NCI-H226 (cell line): ENCODE measurements around the gene ZNF236.

Experiments used
- DNase-seq: peaks from one replicate; pipeline ENCODE4 v3.0.0-alpha.2; 2015

The ZNF236 gene

GRCh38 chr18:76821875-76822505 is 367 bp upstream of the ZNF236 start:
- DNase-seq: no peak

- DNase-seq: no peak
Measured at GRCh38 chr18:76823161-76823538, 793 bp downstream of the ZNF236 start.

- no peak for DNase-seq
Measured at GRCh38 chr18:76823587-76824011, 1.2 kb downstream of the ZNF236 start.

DNA sequence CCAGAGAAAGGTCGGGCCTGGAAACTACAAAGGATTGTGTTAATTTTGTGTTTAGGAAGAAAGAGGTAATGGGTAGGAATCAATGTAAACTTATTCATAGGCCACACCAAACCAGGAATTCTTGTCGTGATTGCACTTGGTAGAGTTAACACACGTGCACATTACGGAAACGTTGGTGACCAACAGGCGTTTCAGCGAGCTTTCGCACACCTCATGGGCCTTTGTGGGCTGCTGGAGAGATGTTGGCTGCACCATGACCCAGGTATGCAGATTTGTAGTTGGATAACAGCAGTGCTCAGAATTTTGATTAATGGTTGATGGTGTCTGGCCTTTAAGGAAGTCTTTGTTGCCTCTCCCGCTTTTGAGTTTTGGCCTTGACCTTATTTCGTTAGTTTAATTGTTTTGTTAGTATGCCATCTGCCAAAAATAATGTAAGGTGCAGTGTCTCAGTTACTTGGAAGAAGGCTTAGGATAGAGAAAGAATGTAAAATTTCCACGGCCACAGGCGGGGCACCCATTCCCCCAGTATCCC is 1.9 kb downstream of the ZNF236 start:
- DNase-seq: no peak

- DNase-seq: no peak
Measured at GRCh38 chr18:76824754-76825153, 2.4 kb downstream of the ZNF236 start.

DNA sequence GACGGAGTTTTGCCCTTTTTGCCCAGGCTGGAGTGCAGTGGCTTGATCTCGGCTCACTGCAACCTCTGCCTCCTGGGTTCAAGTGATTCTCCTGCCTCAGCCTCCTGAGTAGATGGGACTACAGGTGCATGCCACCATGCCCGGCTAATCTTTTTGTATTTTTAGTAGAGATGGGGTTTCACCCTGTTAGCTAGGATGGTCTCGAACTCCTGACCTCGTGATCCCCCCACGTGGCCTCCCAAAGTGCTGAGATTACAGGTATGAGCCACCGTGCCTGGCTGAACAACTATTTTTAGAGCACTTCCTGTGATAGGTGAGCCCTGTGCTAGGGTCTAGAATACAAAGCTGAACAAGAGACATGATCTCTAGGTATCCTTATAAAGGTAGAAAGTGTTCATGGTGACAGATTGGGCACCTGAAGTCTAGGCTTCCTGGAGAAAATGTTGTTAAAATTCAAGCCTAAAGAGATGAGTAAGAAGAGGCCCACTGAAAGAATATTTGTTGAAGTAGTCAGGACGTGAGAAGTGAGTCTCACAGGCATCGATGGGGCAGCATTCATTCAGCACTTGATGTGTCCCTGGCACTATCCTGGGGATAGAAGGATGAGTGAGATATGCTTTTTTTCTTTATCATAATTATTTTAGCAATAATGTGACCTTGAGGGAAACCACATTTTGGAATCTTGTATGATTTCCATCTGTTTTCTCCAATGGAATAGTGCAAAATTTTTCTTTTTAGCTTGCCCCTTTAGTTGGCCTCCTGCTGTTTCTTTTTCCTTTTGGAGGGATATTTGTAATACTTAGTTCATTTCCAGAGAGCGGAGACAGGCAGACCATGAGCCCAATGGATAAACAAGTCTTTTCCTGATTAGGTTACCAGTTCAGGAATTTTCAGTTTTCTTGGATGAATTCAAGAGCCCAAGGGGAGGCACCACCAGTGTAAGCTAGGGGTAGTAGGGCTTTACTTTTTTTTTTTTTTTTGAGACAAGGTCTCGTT is 5.1 kb downstream of the ZNF236 start:
- DNase-seq: no peak

- DNase-seq: no peak
Measured at GRCh38 chr18:76834379-76834778, 12.0 kb downstream of the ZNF236 start.

DNA sequence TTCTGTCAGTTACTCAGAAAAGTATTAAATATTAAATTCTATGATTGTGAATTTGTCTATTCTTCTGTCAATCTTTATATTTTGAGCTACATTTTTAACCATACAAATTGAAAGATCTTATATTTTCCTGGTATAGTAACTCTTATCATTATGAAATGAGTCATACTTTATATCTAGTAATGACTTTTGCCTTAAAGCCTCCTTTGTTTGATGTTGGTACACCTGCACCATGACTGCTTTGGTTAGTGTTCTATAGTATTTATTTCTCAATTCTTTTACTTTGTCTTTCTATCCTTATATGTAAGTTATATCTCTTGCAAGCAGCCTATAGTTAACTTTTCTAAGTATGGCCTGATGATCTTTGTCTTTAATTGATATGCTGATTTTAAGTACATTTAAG is 13.0 kb downstream of the ZNF236 start:
- DNase-seq: no peak

- no peak for DNase-seq
Measured at GRCh38 chr18:76837071-76837470, 14.7 kb downstream of the ZNF236 start.

DNA sequence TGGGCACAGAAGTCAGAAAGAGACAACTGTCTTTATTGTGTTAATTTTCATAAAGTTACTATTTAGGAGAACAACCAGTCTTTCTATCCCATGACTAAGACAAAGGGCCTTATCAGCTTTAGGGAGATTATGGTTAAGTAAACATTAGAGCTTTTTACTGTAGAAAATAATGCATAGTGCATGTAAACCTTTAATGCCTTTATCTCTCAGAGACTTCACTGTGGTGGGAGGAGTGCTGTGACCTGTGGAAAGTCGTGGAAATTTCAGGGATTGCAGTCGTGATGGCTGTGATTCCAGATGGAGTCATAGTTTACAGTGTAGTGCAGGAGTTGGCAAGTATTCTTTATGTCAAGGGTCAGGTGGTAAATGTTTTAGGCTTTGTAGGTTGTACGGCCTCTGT is 15.8 kb downstream of the ZNF236 start:
- no peak for DNase-seq

DNA sequence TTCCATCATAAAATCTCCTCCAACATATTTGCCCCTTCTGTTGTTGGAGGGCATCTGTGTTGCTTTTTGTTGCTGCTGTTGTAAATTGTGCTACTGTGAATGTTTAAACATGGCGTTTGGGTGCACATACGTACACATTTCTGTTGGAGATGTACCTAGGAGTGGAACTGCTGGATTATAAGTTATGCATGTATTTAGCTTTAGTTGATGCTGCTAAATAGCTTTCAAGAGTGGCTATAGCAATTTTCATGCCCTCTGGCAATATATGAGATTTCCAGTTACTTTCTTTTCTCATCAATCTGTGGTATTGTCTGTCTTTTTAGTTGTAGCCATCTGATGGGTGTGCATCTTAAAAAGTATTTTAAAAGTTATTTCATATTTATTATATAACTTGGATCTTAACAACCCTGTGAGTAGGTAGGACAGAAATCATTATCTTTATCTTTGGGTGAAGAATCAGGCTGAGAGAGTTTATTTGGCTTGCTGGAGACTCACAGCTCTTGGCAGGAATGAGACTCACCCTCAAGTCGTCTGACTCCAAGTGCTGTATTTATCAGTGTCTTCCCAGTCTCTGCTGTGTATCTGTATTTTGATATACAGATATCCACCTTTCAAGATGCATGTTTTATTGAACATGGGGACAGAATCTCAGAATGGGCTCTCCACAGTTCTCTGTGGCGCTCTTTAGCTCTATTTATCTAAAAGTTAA is 16.9 kb downstream of the ZNF236 start:
- DNase-seq: no peak

DNA sequence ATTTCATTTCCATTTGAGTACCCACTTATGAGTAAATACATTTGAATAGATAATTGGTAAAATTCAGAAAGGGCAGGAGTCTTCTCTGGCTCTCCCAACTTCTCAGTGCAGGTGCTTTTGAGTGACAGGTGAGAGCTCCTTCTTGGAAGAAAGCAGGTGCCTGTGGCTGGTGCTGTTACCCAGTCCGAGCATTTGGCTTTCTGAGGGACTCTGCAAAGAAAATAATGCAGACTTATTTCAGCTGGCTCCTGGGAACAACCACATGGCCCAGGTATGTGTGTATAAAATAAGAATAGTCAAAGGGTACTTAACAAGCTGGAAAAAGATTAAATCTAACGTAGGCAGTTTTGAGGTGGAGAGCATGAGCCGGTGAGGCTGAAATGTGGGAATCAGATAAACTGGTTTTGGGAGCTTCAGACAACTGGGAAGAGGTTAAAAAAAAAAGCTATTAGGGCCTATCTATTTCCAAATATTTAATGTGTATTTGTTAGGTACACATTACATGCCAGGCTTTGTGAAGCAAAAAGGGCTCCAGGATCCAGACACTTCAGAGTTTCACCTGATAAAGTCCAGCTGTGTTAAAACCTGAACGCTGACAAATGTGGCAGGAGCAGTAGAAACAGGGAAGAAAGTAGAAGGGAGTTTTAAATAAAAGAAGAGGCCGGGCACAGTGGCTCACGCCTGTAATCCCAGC is 20.6 kb downstream of the ZNF236 start:
- DNase-seq: no peak

GRCh38 chr18:76844144-76844543 is 21.8 kb downstream of the ZNF236 start:
- no peak for DNase-seq

- DNase-seq: no peak
Measured at GRCh38 chr18:76844742-76845477, 22.6 kb downstream of the ZNF236 start.

DNA sequence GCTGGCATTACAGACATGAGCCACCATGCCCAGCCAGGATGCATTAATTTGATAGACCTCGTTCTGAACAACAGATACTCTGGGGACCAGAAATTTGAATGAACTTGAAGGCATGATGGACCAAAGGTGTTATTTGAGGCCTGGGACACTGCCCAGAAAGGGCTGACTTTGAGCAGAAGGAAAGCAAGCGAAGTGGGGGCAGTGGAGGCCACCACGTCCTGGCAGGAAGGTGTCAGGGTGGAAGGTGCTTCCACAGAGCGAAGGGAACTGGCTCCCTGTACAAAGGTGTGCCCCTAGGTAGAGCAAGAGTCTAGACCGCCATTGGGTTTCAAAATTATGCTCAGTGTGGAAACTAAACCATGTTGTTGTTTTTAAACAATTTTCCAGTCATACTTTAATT is 23.9 kb downstream of the ZNF236 start:
- no peak for DNase-seq

- no peak for DNase-seq
Measured at GRCh38 chr18:76847916-76848315, 25.6 kb downstream of the ZNF236 start.

GRCh38 chr18:76850112-76850511 is 27.8 kb downstream of the ZNF236 start:
- DNase-seq: no peak

DNA sequence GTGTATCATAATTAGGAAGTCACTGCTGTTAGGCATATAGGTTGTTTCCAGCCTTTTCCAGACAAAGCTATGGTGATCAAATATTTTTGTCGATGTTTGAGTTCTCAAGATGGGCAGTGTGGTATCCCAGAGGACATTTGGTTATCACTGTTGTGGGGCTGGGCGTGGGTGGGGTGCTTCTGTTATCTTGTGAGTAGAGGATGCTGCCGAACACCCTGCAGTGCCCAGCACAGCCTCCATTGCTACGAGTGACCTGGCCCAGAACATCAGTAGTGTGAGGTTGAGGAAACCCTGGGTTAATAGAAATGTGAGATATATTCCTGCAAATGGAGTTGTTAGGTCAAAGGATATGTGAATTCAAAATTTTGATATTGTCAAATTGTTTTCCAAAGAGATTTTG is 33.2 kb downstream of the ZNF236 start:
- no peak for DNase-seq

DNA sequence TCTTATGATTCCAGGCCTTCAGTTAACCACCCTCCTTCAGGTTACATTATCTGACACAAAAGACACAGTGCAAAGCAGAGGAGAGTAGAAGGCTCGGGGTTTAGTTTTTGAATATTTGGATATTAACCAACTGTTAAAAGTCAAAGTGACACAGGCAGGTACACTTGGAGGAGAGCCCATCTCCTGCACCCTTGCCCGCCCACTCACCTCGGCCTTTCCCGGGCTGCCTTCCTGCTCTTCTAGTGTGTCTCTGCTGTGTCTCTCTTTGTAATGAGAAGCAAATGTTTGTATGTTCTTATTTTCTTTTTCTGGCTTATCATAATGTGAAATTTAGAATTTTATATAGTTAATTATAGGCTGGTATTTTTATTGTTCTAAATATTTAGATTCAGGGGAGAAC is 35.1 kb downstream of the ZNF236 start:
- no peak for DNase-seq

DNA sequence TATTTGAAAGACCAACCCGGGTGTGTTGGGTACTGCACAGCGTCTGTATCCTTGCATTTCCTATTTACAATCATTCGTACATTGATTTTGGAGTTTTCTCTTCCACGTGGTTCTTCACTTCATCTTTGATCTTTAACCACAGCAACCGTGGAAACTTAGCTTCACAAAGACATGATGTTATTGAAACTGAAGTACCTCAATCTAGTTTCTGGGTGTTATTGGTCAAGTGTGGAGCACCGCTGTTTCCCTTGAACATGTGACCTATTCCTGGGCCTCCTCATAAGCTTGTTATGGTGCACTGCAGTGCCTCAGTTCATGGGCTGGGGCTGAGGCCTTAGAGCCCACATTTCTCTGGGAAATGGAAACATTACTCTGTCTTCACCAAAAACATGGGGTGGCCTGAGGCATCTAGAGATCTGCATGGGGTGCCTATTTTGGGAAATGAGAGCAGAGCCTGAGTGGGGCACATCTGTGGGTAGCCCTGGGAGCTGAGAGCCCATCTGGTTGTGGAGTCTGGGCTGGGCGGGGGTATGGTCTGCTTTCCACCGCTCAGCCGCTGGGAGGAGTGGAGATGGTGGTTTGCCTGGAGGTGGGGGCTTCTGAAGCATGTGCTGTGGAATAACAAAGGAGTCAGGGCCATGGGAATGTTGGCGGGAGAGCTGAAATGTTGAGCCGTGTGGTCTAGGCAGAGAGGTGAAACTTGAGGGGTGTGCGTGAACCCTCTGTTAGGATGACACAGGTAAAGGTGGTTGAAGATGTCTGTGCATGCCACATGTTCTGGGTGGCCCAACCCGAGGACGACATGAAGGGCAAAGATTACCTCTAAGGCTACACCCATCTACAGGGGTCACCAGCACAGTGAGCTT is 37.4 kb downstream of the ZNF236 start:
- no peak for DNase-seq

GRCh38 chr18:76860411-76860810 is 38.1 kb downstream of the ZNF236 start:
- DNase-seq: no peak
